ENCODE measurements around the gene EPHB1. TPM values are rescaled to one million over a fixed set of nuclear protein-coding genes. Genes with fewer than 3 reads are reported as not detected.

The EPHB1 gene
- total and polyA plus RNA-seq, 4 donors, result 0.23 to 1.7 (median 0.52) TPM

DNA sequence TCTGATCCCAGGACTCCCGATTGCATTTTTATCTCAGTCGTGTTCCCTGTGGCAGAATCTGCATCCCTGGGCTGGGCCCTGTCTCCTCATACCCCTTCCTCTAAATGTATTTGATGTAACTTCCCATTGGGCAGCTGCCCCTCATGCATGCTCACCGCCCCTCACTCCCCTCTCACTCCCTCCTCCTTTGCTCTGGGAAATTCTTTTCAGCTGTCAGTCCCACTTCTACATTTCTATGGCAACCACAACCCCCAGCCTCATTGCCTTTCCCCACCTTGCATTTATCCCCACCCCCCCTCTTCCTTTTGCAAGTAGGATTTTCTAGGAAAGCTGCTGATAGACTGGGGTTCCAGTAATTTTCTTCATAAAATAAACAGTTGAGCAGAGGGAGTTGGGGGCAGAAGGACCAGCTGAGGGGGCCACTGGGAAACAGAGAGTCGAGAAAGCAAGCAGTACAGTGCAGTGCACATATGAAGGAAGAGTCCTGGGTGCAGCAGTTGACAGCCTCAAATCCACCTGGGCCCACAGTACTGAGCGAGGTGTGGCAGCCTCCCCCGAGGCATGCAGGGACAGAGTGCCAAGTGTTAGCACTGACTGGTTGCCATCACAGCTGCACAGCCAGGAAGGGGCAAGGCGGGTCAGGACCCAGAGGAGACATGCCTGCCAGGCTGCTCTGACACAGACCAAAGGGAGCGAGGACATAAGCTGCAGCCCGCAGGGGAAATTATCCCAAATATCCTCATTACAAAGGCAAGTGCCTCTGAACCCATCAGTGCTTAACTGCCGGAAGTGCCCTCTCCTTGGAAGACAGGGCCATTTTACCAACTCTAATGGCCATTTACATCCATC is 476.3 kb downstream of the EPHB1 start:
- TF ChIP-seq RAD21 (IDR thresholded peaks at IDR 0.05) (no peak), YY1 (IDR thresholded peaks at IDR 0.05) (no peak), REST (IDR thresholded peaks at IDR 0.05) (no peak), ATF3 (IDR thresholded peaks at IDR 0.05) (no peak), HNF4A (conservative IDR thresholded peaks at IDR 0.05) (no peak), HNF4G (IDR thresholded peaks at IDR 0.05) (no peak), TAF1 (conservative IDR thresholded peaks at IDR 0.05) (no peak), SP1 (IDR thresholded peaks at IDR 0.05) (no peak), RXRA (IDR thresholded peaks at IDR 0.05) (no peak), FOXA2 (IDR thresholded peaks at IDR 0.05) (no peak), CTCF (IDR thresholded peaks at IDR 0.05; ENCODE audit: low read depth, low read length, missing input control) (no peak)
- TF ChIP-seq, protein P1, sequence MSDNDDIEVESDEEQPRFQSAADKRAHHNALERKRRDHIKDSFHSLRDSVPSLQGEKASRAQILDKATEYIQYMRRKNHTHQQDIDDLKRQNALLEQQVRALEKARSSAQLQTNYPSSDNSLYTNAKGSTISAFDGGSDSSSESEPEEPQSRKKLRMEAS (IDR thresholded peaks at IDR 0.05), result no peak
- TF ChIP-seq, protein P2, sequence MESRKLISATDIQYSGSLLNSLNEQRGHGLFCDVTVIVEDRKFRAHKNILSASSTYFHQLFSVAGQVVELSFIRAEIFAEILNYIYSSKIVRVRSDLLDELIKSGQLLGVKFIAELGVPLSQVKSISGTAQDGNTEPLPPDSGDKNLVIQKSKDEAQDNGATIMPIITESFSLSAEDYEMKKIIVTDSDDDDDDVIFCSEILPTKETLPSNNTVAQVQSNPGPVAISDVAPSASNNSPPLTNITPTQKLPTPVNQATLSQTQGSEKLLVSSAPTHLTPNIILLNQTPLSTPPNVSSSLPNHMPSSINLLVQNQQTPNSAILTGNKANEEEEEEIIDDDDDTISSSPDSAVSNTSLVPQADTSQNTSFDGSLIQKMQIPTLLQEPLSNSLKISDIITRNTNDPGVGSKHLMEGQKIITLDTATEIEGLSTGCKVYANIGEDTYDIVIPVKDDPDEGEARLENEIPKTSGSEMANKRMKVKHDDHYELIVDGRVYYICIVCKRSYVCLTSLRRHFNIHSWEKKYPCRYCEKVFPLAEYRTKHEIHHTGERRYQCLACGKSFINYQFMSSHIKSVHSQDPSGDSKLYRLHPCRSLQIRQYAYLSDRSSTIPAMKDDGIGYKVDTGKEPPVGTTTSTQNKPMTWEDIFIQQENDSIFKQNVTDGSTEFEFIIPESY (IDR thresholded peaks at IDR 0.05), result no peak
- Histone ChIP-seq H3K36me3 (ENCODE audit: control insufficient read depth in 4 of 4, insufficient read depth in 3 of 4, low read depth in 1 of 4, low read length in 3 of 4) (no peaks in the 10 kb centered on the region), H3K9ac (ENCODE audit: low read depth in 1 of 2, low read length in 2 of 2) (no peak overlapping the region), H3K27me3 (ENCODE audit: control insufficient read depth in 4 of 4, insufficient read depth in 4 of 4, low read length in 3 of 4) (no peaks in the 10 kb centered on the region), H3K4me1 (ENCODE audit: control insufficient read depth in 4 of 4, insufficient read depth in 4 of 4, low read length in 3 of 4) (peaks cover 2 to 10% (median 7%) of the 10 kb centered on the region in 4 donors), H3K9me3 (ENCODE audit: control insufficient read depth in 4 of 4, low read length in 3 of 4) (no peaks in the 10 kb centered on the region), H3K27ac (ENCODE audit: low read depth in 1 of 2, low read length in 2 of 2) (no peak overlapping the region), H3K4me3 (ENCODE audit: low read depth in 1 of 3, low read length in 3 of 3) (no peak overlapping the region)
- DNase-seq (ENCODE audit: low spot score), result no peak
- WGBS, result 78% methylated on average over 10 of the region's 10 CpGs
